SKM-1 treated with dmso at 0.1 percent for 144 hours (cell line): ENCODE data around the gene KDELR1.
"Not testable (repeated sequence)": the region's sequence is repeated elsewhere in the genome, so short reads cannot be mapped to it uniquely, and the experiment has no call there.

ENCODE experiments used
- DNase-seq: peaks from one replicate; lab custom pipeline; 2025; ENCODE audit not compliant: unreplicated experiment; lab: John Stamatoyannopoulos, UW

KDELR1 gene

GRCh38 chr19:48397263-48398101, 6.1 kb upstream of the KDELR1 start:
- DNase-seq: no peak

- no peak for DNase-seq
Observed at GRCh38 chr19:48396824-48397176, 5.4 kb upstream of the KDELR1 start.

- DNase-seq: no peak
Observed at GRCh38 chr19:48396016-48396823, 4.9 kb upstream of the KDELR1 start.

GRCh38 chr19:48395499-48395898, 4.1 kb upstream of the KDELR1 start:
- no peak for DNase-seq

- no peak for DNase-seq
Observed at GRCh38 chr19:48395170-48395455, 3.8 kb upstream of the KDELR1 start.

- DNase-seq: no peak
Observed at GRCh38 chr19:48394331-48395169, 3.2 kb upstream of the KDELR1 start.

GRCh38 chr19:48393559-48394330, 2.4 kb upstream of the KDELR1 start, which contains the start of gene GRIN2D:
TSS of gene GRIN2D (plus strand) at chr19:48393668. CDS start at chr19:48398393, 4,725 bp downstream.
- no peak for DNase-seq

GRCh38 chr19:48392860-48393558, 1.7 kb upstream of the KDELR1 start:
- DNase-seq: no peak

- not testable (repeated sequence) for DNase-seq
Observed at GRCh38 chr19:48392006-48392344, 624 bp upstream of the KDELR1 start.

- no peak for DNase-seq
Observed at GRCh38 chr19:48390188-48391099, 907 bp downstream of the KDELR1 start.

GRCh38 chr19:48386981-48387380, 4.4 kb downstream of the KDELR1 start:
- DNase-seq: no peak

- no peak for DNase-seq
Observed at GRCh38 chr19:48385461-48386087, 5.8 kb downstream of the KDELR1 start.

- DNase-seq: no peak
Observed at GRCh38 chr19:48382286-48382685, 9.1 kb downstream of the KDELR1 start.

GRCh38 chr19:48381178-48381950, 10.0 kb downstream of the KDELR1 start:
- DNase-seq: no peak

- no peak for DNase-seq
Observed at GRCh38 chr19:48379058-48379457, 12.3 kb downstream of the KDELR1 start.

- DNase-seq: no peak
Observed at GRCh38 chr19:48378194-48378570, 13.2 kb downstream of the KDELR1 start.

GRCh38 chr19:48373567-48373966, 17.8 kb downstream of the KDELR1 start:
- no peak for DNase-seq

- DNase-seq: no peak
Observed at GRCh38 chr19:48372904-48373303, 18.4 kb downstream of the KDELR1 start.
